Nephron (organoid): ENCODE results near the gene CCNL2.

Experiments used
- H3K27ac Mint-ChIP-seq, 3 experiments: 2 replicates each; pipeline ENCODE4 v1.8.0; 2020; ENCODE audit warnings: mixed read lengths in 3 of 3, mild to moderate bottlenecking in 2 of 3, moderate library complexity in 1 of 3
- H3K27me3 Mint-ChIP-seq: 2 replicates; pipeline ENCODE4 v1.8.0; 2021; ENCODE audit warnings: low read depth, mild to moderate bottlenecking, moderate library complexity, mixed read lengths
- H3K36me3 Mint-ChIP-seq: 2 replicates; pipeline ENCODE4 v1.8.0; 2020; ENCODE audit warnings: low read depth, mixed read lengths
- H3K4me1 Mint-ChIP-seq: 2 replicates; pipeline ENCODE4 v1.8.0; 2020; ENCODE audit warnings: mixed read lengths
- H3K4me3 Mint-ChIP-seq, 3 experiments: 2 replicates each; pipeline ENCODE4 v1.8.0; 2020; ENCODE audit warnings: mild to moderate bottlenecking in 3 of 3, mixed read lengths in 3 of 3, moderate library complexity in 2 of 3
- H3K9me3 Mint-ChIP-seq: 2 replicates; pipeline ENCODE4 v1.8.0; 2020; ENCODE audit warnings: mixed read lengths
- TF ChIP-seq, protein P1 (sequence below), 3 experiments: fragments of 200-600 bp; sonication (generic); IDR thresholded peaks; one replicate each; pipeline ENCODE4 v1.5.0; 2021; ENCODE audit warnings: antibody characterized with exemption in 3 of 3; ENCODE audit not compliant: unreplicated experiment in 3 of 3

CCNL2 gene

GRCh38 chr1:1353389-1354151 is 45.6 kb downstream of the CCNL2 start:
- H3K27ac Mint-ChIP-seq: no peak overlapping the region
- peaks cover 8% of the 10 kb centered on the region for H3K36me3 Mint-ChIP-seq
- H3K4me1 Mint-ChIP-seq: peaks cover 11% of the 10 kb centered on the region
- TF ChIP-seq, protein P1, sequence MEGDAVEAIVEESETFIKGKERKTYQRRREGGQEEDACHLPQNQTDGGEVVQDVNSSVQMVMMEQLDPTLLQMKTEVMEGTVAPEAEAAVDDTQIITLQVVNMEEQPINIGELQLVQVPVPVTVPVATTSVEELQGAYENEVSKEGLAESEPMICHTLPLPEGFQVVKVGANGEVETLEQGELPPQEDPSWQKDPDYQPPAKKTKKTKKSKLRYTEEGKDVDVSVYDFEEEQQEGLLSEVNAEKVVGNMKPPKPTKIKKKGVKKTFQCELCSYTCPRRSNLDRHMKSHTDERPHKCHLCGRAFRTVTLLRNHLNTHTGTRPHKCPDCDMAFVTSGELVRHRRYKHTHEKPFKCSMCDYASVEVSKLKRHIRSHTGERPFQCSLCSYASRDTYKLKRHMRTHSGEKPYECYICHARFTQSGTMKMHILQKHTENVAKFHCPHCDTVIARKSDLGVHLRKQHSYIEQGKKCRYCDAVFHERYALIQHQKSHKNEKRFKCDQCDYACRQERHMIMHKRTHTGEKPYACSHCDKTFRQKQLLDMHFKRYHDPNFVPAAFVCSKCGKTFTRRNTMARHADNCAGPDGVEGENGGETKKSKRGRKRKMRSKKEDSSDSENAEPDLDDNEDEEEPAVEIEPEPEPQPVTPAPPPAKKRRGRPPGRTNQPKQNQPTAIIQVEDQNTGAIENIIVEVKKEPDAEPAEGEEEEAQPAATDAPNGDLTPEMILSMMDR (IDR thresholded peaks at IDR 0.05; ENCODE audit: unreplicated experiment in 3 of 3): no peak
- H3K9me3 Mint-ChIP-seq: no peaks in the 10 kb centered on the region
- H3K27me3 Mint-ChIP-seq: peaks cover 11% of the 10 kb centered on the region
- peak overlapping the region; percentile 34 to 80 (median 47) for H3K4me3 Mint-ChIP-seq

GRCh38 chr1:1352786-1353388 is 46.2 kb downstream of the CCNL2 start:
- TF ChIP-seq, protein P1 (IDR thresholded peaks at IDR 0.05; ENCODE audit: unreplicated experiment in 3 of 3): no peak
- Mint-ChIP-seq H3K4me1 (peaks cover 11% of the 10 kb centered on the region), H3K27me3 (peaks cover 11% of the 10 kb centered on the region), H3K27ac (peak overlapping the region; percentile 83 to 91 (median 91)), H3K4me3 (peak overlapping the region; percentile 80 to 88 (median 82)), H3K9me3 (no peaks in the 10 kb centered on the region), H3K36me3 (peaks cover 8% of the 10 kb centered on the region)

GRCh38 chr1:1351511-1352427 is 47.4 kb downstream of the CCNL2 start:
- H3K4me3 Mint-ChIP-seq: peak overlapping the region; percentile 80 to 88 (median 82)
- H3K36me3 Mint-ChIP-seq: peaks cover 8% of the 10 kb centered on the region
- peak overlapping the region; percentile 83 to 91 (median 91) for H3K27ac Mint-ChIP-seq
- peaks cover 18% of the 10 kb centered on the region for H3K4me1 Mint-ChIP-seq
- H3K27me3 Mint-ChIP-seq: peaks cover 11% of the 10 kb centered on the region
- TF ChIP-seq, protein P1 (IDR thresholded peaks at IDR 0.05; ENCODE audit: unreplicated experiment in 3 of 3): no peak
- no peaks in the 10 kb centered on the region for H3K9me3 Mint-ChIP-seq

GRCh38 chr1:1349256-1350012 is 49.7 kb downstream of the CCNL2 start, which contains the start of gene DVL1:
TSS of gene DVL1 (minus strand) at chr1:1349418. CDS start at chr1:1349065, 353 bp downstream.
- Mint-ChIP-seq H3K4me1 (peaks cover 18% of the 10 kb centered on the region), H3K9me3 (no peaks in the 10 kb centered on the region), H3K27me3 (peaks cover 11% of the 10 kb centered on the region), H3K36me3 (peaks cover 8% of the 10 kb centered on the region), H3K4me3 (peak within 1 kb of the TSS; percentile 83 to 86 (median 85)), H3K27ac (peak within 1 kb of the TSS in 1 of 3 experiments; percentile 76)
- TF ChIP-seq, protein P1 (IDR thresholded peaks at IDR 0.05; ENCODE audit: unreplicated experiment in 3 of 3): peak; percentile 41 to 56 (median 53)
